ENCODE measurements around the gene DOCK2. TPM values are rescaled to one million over a fixed set of nuclear protein-coding genes. Genes with fewer than 3 reads are reported as not detected.

The DOCK2 gene
- total and polyA plus RNA-seq, 2 of the 8 experiments (the other 6 are each of a cell fraction or from before 2014, with no cell fraction given): 3.9 to 5.7 TPM

DNA sequence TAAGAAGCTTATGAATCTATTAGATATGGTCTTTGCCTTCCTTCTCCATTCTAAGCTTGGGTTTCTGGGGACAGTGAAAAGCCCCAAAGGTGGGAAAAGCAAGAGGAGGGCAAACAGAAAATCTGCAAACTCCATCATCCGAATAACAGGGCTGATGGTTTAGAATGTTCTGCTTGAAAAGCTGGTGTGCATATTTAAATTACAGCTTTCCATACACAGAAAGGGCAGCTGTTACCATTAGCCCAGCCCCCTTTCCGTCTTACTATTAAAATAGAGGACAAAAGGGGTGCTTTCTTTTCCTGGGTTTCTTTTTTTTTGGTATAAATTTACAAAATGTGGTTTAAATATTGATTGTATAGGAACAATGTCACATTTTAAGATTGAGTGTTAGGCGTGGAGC, 321.2 kb downstream of the DOCK2 start:
- no peak overlapping the region for H3K23ac ChIP-seq (ENCODE audit: insufficient read length)
- H3K23me2 ChIP-seq (ENCODE audit: low read depth, low read length): no peaks in the 10 kb centered on the region
- no peaks in the 10 kb centered on the region for H4K20me1 ChIP-seq (replicated peaks in 1 of 2; ENCODE audit: control insufficient read depth in 1 of 2, insufficient read depth in 2 of 2, low read length in 2 of 2)
- no peak overlapping the region for H2AK5ac ChIP-seq (ENCODE audit: low read depth, low read length)
- no peak overlapping the region for H2BK15ac ChIP-seq (ENCODE audit: low read length)
- CTCF ChIA-PET (ENCODE audit: partially characterized antibody): interaction anchor here (1.0 to 2.6 kb wide), 3 partner anchors 13 to 22 kb away, joined by 3 to 9 read pairs (median 3); partner anchors contain the start of gene INSYN2B
- no peak for TF ChIP-seq BACH1 (IDR thresholded peaks at IDR 0.05; ENCODE audit: low read length)
- no peak for TF ChIP-seq SIX5 (IDR thresholded peaks at IDR 0.05; ENCODE audit: low read depth, low read length)
- TF ChIP-seq PHF8 (conservative IDR thresholded peaks at IDR 0.05; ENCODE audit: low read depth, low read length): no peak
- no peak for TF ChIP-seq HDAC6 (IDR thresholded peaks at IDR 0.05; ENCODE audit: low read depth, low read length)
- no peak for TF ChIP-seq HDAC2 (IDR thresholded peaks at IDR 0.05; ENCODE audit: borderline replicate concordance in 1 of 2, low read depth in 2 of 2, low read length in 2 of 2)
- TF ChIP-seq RAD21 (IDR thresholded peaks at IDR 0.05 in 1 of 2, conservative IDR thresholded peaks at IDR 0.05 in 1 of 2; ENCODE audit: low read depth in 2 of 2, low read length in 2 of 2): no peak
- no peak for TF ChIP-seq NRF1 (IDR thresholded peaks at IDR 0.05; ENCODE audit: low read depth, low read length)
- no peak for TF ChIP-seq CBX5 (IDR thresholded peaks at IDR 0.05; ENCODE audit: low read depth, low read length)
- no peak for TF ChIP-seq ZNF274 (IDR thresholded peaks at IDR 0.05; ENCODE audit: borderline replicate concordance, extremely low read depth, low read length)
- TF ChIP-seq GABPA (IDR thresholded peaks at IDR 0.05; ENCODE audit: borderline replicate concordance, insufficient read depth, low read length): no peak
- H3K79me1 ChIP-seq (ENCODE audit: low read depth, low read length): no peaks in the 10 kb centered on the region
- no peak overlapping the region for H4K5ac ChIP-seq (ENCODE audit: insufficient read length, low read depth, low read length)
- FAIRE-seq (no peak), DNase-seq (ENCODE audit: low read depth in 1 of 2, low spot score in 2 of 2) (no peak)
- H3K4me1 ChIP-seq (replicated peaks in 1 of 4; ENCODE audit: control insufficient read depth in 3 of 4, insufficient read depth in 4 of 4, low read length in 3 of 4): no peaks in the 10 kb centered on the region
- H4K8ac ChIP-seq (ENCODE audit: extremely low read depth, insufficient read depth, low read length): no peak overlapping the region
- H3K27me3 ChIP-seq (replicated peaks in 1 of 4; ENCODE audit: control insufficient read depth in 3 of 4, extremely low read depth in 1 of 4, insufficient read depth in 3 of 4, low read length in 3 of 4): no peaks in the 10 kb centered on the region; a peak in 1 of 7 replicates
- H3K18ac ChIP-seq (ENCODE audit: extremely low read depth, low read length): no peak overlapping the region
- no peaks in the 10 kb centered on the region for H3K9me3 ChIP-seq (ENCODE audit: insufficient read depth in 2 of 2, low read depth in 1 of 2, low read length in 1 of 2)
- H3K79me2 ChIP-seq (ENCODE audit: control insufficient read depth in 1 of 2, insufficient read depth in 2 of 2, low read length in 2 of 2): no peaks in the 10 kb centered on the region
- no peak overlapping the region for H3K9ac ChIP-seq (replicated peaks in 1 of 4; ENCODE audit: extremely low read depth in 1 of 4, low read depth in 3 of 4, low read length in 3 of 4)
- H2BK12ac ChIP-seq (ENCODE audit: low read depth, low read length): no peak overlapping the region
- H3K27ac ChIP-seq (ENCODE audit: low read depth, low read length): no peak overlapping the region
- H4K91ac ChIP-seq (replicated peaks; ENCODE audit: insufficient read length, low read length): no peak overlapping the region
- 68% methylated on average over 3 of the region's 3 CpGs; no CpG with 5 or more reads in 1 of the 2 experiments for WGBS, 2 experiments (ENCODE audit: extremely low coverage in 1 of 2, insufficient coverage in 1 of 2, insufficient read length in 1 of 2, insufficient replicate concordance in 2 of 2, low coverage in 1 of 2, low lambda C conversion rate in 2 of 2, missing lambda C conversion rate in 1 of 2)
- no peak overlapping the region for H3K4ac ChIP-seq (replicated peaks; ENCODE audit: insufficient read length, low read depth, low read length)
- no peak overlapping the region for H2AFZ ChIP-seq (ENCODE audit: low read length)
- no peak overlapping the region for H3K4me3 ChIP-seq (ENCODE audit: extremely low read depth in 1 of 4, insufficient read depth in 2 of 4, low read depth in 3 of 4, low read length in 4 of 4)
- no peak overlapping the region for H3K14ac ChIP-seq (ENCODE audit: insufficient read length)
- POLR2A ChIA-PET (ENCODE audit: partially characterized antibody): no interaction called here
- no peak overlapping the region for H3K56ac ChIP-seq (replicated peaks; ENCODE audit: insufficient read length, low read depth, low read length)
- no peak overlapping the region for H2BK20ac ChIP-seq (ENCODE audit: low read length)
- H3K36me3 ChIP-seq (ENCODE audit: control insufficient read depth in 2 of 4, insufficient read depth in 4 of 4, low read length in 3 of 4): no peaks in the 10 kb centered on the region
- no peak overlapping the region for H2BK5ac ChIP-seq (ENCODE audit: low read depth, low read length)
- H2BK120ac ChIP-seq (replicated peaks; ENCODE audit: low read depth, low read length): no peak overlapping the region
- no peak overlapping the region for H3K4me2 ChIP-seq (ENCODE audit: insufficient read depth in 1 of 2, low read depth in 2 of 2, low read length in 2 of 2)
